Iris pigment epithelial cell (primary cell): Measurements from ENCODE around the gene DCAF8.

Experiments
- DNase-seq: peaks from one replicate; pipeline ENCODE4 v3.0.0-alpha.2; 2011; ENCODE audit warnings: low read depth

The DCAF8 gene

DNA sequence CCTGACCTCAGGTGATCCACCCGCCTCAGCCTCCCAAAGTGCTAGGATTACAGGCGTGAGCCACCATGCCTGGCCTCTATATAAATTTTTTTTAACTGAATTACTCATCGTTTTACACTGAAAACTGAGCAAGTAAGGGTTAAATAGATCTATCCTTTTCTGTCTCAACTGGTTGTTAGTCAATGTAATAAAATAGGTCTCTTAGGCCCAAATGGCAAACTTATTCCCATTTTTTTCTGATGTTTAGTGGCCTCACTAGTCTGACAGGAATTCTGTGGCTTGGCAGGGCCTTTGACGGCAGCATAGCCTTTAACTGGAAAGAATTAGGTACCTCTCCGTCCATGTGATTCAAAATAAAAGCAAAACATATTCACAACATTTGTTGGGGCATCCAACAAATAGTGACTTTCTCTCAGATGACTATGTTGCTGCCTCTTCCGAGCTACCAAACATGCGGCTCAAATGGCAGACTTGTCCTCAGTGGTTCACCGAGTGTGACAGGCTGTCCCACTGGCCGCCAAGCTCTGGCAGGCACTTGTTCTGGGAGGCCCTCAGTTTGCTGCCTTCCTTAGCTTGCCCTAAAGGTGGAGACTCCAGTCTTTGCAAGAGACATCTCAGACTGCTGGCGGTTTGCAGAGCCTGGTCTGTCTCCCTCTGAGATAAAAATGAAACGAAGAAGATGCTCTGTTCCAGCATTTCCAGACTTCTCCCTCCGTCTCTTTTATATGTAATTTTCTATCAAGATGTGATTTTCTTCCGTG, 93.6 kb downstream of the DCAF8 start:
- no peak for DNase-seq

DNA sequence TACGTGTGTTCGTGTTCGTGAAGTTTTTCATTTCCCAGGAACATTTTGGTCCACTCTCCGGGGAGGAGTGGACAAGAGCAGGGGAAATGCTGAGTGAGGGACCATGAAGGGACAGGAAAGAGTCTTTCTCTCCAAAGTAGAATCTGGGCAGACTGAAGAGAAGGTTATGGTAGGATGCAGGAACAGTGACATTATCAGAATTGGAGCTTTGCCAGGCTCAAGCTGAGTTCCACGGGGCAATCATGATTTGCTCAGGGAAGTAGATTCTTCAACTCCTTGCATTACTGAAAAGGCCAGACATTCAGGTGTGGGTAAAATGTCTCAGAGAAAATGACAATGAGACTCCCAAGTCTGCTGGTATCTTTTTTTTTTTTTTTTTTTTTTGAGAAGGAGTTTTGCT, 94.3 kb downstream of the DCAF8 start:
- DNase-seq = no peak

DNA sequence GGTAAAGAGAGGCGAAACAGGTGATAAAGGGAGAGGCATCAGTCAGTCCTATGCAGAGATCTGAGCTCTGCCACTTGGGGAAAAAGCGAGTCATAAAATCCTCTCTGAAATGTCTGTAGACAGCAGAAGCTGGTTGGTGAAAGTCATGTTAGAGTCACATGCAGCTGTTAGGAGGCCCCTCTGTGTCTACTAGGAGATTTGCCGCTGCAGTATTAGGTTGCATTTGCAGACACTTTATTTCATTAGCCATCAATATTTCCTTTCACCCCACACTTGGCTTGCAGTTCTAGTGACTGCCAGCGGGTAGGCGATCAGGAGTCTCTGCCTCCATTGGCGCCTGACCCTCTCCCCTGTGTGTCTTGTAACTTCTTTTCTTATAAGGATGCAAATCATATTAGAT, 94.8 kb downstream of the DCAF8 start:
- no peak for DNase-seq

DNA sequence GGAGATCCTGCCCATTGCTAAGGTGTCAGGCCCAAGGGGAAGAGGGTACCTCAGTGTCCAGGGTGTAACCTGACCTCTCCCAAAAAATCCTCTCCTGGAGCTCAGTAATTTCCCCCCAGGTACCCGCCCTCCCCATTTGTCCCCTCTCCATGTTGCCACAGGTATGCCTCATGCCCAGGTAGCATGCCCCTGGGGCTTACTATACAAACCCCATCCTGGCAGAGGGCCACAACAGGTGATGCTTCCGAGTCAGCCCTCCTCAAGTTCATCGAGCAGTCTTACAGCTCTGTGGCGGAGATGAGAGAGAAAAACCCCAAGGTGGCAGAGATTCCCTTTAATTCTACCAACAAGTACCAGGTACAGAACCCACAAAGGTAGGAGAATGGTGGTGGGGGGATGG, 95.3 kb downstream of the DCAF8 start:
- DNase-seq = no peak

DNA sequence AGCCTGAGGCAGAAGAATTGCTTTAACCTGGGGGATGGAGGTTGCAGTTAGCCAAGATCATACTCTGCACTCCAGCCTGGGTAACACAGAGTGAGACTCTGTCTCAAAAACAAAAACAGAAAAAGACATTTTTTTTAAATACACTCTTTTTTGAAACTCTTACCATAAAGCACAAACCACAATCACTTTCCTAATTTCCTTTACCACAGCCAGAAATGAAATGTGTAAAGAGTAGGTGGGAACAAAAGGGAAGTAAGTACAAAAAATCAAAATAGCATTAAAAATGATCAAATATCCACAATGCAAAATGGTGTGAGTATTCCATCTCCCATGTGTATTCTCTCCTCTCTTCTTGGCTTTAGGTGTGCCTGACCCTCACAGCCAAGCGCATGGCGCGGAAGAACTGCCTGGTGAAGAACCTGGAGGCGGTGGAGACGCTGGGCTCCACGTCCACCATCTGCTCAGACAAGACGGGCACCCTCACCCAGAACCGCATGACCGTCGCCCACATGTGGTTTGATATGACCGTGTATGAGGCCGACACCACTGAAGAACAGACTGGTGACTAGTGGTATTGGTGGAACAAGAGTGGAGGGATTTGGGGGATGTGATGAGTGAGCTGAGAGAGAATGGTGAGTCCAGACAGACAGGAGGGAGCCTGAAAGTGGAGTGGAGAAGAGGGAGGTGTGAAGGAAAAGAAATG, 96.0 kb downstream of the DCAF8 start:
- DNase-seq = no peak
